Mammary epithelial cell (primary cell): ENCODE data around the gene SPDYE2B.
"Not testable (repeated sequence)": the region's sequence is repeated elsewhere in the genome, so short reads cannot be mapped to it uniquely, and the experiment has no call there.

Experiments
- CTCF ChIP-seq, 2 donors: IDR thresholded peaks in 1 of 2; conservative IDR thresholded peaks in 1 of 2; 2 replicates each; pipeline ENCODE4 v1.5.1; 2011 to 2012; ENCODE audit warnings: inconsistent platforms in 2 of 2, low read length in 2 of 2, mild to moderate bottlenecking in 2 of 2, control low read depth in 1 of 2, low read depth in 1 of 2; ENCODE audit not compliant: insufficient read depth in 1 of 2; ENCODE audit errors: extremely low read depth in 1 of 2
- EZH2 ChIP-seq: IDR thresholded peaks from 2 replicates; pipeline ENCODE4 v1.6.1; 2012; ENCODE audit warnings: low read length, inconsistent platforms, borderline replicate concordance

GRCh38 chr7:102694008-102694407 lies 43.9 kb downstream of the SPDYE2B start:
- TF ChIP-seq CTCF (conservative IDR thresholded peaks at IDR 0.05 in 1 of 2, IDR thresholded peaks at IDR 0.05 in 1 of 2; ENCODE audit: extremely low read depth in 1 of 2, insufficient read depth in 1 of 2, low read depth in 1 of 2, low read length in 2 of 2); EZH2: not testable (repeated sequence)
